HG03095 (cell line): Measurements from ENCODE around the gene KCND3.

Experiments used
- ATAC-seq: cut with Tn5 transposase; IDR thresholded peaks from one replicate; pipeline ENCODE4 v1.9.1; 2021; ENCODE audit warnings: moderate library complexity; ENCODE audit not compliant: unreplicated experiment

Gene KCND3

DNA sequence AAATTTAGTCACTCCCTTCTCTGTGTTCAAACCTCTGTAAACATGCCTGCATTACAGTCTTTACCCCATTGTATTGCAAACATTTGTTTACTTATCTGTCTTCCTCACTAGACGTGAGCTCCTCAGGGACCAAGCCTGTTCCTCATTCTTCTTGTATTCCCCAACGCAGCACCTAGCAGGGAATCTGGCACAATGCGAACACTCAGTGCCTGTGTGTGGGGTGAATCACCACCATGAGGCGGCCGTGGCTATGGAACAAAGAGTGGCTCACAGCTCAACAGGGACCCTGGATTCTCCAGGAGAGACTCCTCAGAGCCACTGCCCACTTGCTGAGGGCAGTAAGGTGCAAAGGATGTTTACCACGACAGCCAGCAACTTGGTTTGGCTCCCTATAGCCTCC is 137.9 kb downstream of the KCND3 start:
- ATAC-seq: no peak

DNA sequence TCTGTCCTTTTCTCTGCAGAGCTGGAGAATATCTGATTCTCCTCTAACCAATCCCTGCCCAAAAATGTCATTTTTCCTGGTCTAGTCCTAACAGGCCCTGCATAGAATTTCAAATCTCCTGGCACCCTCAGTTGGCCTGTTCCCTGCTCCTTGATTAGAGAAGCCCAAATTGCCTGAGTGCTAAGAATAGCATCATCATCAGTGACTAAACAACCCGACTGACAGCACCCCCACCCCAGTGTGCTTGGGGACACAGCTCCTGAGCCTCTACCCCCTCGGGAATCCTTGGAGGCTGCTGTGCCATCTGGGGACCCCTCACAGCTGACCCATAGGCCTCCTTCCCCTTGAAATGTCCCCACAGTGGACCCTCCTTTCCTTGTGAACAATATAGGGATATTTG is 139.4 kb downstream of the KCND3 start:
- ATAC-seq: no peak

DNA sequence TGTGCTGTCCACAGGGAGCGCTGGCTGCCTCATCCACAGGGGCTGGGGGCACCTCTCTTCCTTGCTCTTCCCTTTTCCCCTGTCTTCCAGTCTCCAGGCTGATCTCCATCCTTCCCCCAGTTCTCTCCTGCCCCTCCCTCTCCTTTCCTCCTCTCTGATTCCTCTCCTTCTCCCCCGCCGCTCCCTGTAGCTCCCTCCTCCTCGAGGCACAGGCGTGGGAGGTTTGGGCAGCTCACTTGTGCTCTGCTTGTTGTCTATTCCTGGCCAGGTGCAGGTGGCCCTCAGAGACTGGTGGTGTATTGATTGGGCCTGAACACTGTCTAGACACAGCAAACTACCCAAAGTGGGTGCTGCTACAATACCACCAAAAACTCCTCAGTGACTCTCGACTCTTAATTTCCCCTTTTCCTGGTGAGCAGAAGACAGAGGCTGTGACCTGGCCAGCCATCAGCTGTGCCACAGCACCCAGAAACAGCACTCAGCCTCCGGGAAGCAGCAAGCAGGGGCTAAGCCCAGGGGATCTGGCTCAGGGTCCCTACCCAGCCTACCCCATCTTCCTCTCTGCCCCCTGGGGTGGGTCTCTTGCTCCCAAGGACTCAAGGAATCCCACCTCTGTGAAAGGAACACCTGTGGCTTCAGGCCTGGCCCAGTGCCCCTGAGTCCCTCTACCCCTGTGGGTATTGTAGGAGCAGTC is 140.5 kb downstream of the KCND3 start:
- no peak for ATAC-seq

DNA sequence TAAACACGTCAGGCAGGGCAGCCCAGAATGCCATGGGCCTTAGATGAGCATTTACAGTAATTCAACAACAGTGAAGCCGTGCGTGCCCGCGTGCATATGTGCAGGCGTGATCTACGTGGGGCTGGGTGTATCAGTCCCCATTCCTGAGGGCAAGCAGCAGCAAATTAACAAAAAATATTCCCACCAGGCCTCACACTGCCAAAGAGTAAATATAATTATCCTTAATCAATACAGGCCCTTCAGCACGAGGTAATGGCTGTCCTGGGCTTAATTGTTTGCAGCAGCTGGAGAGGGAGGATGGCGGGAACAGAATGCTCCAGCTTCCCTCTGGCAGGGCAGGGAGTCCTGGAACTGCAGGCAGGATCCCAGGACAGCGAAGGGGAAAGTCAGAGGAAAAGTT is 142.0 kb downstream of the KCND3 start:
- ATAC-seq: no peak

DNA sequence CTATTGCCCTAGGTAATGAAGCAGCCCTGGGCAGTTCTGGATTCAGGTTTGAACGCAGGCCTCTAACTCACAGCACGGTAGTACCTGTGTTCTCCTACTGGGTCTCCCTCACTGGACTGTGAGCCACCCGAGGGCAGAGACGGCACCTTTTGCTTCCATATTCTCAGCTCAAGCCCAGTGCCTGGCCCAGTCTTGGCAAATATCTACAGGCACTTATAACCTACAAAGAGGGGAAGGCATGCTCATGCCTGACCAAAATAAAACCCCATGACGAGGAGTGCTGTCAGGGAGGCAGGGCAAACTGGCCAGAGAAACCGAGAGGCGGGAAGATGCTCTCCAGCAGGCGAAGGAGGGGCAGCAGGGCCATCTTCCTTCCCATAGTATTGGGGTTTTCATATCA is 142.6 kb downstream of the KCND3 start:
- no peak for ATAC-seq

DNA sequence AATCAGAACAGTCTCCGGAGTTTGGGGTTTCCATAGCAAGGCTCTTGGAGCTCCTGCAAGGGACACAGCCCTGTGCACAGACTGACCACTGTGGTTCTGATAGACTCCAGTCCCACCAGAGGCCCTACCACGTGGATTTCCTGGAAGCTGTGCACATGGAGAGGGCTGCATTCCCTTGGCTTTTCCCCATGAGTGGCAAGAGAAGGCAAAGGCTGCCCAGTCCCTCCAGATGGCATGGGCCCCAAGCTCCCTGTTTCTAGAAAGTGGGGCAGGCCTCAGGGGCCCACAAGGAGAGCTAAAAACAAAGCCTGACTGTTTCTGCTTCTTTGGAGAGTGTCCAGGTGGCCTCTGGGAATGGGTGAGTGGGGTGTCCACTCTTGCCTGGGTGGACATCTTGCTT is 146.3 kb downstream of the KCND3 start:
- ATAC-seq: no peak

DNA sequence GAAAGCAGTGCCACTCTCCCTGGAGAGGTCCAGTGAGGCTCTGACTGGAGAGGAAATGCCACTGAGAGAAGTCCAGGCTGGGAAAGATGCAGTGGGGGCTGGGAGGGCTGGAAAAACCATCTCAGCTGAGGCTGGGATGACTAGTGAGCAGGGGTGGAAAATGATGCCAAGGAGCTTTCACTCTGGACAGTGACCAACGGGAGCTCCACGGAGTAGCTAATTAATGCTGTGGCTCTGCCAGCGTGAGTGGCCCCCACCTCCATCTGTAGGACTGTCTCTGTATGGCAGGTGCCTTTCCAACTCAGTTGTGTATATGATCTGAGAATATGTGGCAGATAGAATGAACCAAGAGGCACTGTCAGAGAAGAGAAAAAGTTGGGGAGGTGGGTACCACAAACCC is 147.1 kb downstream of the KCND3 start:
- ATAC-seq: no peak

DNA sequence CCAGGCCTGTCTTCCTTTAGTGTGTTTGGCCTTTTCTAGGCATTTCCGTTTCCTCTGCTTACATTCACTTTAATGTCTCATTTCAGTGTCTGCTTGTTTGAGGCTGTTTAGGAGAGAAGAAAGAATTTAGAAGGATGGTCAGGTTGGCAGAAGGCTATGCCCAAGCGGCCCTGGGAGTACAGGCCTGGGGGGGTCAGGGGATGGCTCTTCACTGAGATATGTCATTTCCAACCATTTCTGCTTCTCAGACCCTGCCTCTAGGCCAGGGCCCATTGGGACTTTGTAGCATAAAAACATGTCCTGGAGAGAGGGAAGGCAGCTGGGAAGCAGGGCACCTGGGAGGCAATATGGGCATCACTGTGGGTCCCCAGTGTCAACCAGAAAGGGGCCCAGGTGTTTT is 147.7 kb downstream of the KCND3 start:
- ATAC-seq: no peak

DNA sequence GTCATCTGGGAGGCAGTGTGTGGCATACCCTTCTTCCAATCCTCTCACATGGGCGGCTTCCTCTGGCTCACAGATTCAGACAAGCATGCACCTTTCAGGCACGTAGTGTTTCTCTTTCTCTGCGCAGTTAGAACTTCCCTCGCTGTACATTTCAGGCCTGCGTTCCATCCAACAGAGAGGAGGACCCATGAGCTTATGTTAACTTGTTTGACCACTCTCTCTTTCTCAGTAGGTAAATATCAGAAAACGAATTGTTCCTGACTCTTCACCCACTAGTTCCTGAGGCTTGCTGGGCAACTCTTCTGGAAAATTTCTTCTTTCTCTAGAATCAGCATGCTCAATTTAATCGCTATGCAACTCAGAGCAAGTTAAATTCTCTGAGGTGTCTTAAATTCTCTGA is 148.3 kb downstream of the KCND3 start:
- ATAC-seq: no peak

DNA sequence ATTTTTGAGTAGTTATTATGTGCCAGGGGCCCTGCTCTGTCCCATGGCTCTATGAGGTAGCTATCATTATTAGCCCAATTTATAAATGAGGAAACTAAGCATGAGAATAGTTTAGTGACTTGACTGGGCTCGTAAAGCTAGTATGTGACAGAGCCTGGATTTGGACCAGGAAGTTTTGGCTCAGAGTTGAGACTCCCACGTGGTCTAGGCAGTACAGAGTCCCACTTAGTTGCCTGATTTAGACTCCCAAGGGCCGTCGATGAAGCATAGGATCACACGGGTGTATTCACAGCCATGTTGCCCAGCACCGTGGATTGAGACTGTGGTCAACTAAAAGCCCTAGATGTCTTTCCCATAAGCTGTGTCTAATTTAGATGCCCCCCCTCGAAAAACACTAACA is 152.1 kb downstream of the KCND3 start:
- ATAC-seq: no peak

DNA sequence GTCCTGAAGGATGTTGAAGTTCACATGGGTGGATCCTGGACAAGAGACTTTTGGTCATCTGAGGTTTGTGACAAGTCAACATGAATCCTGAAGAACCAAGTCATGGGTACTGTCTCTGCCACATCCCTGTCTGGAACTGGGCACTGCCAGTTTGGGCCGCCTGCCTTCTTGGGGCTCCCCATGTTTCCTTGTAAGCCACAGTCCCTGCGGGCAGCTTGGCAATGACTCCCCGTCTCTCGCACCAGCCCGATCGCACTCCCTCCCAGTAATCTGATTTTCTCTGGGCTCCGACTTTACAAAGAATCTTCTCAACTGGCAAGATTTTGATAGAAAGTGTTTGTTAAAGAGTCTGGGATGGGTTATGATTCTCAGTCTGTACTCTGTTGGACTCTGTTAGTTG is 153.4 kb downstream of the KCND3 start:
- ATAC-seq: no peak

DNA sequence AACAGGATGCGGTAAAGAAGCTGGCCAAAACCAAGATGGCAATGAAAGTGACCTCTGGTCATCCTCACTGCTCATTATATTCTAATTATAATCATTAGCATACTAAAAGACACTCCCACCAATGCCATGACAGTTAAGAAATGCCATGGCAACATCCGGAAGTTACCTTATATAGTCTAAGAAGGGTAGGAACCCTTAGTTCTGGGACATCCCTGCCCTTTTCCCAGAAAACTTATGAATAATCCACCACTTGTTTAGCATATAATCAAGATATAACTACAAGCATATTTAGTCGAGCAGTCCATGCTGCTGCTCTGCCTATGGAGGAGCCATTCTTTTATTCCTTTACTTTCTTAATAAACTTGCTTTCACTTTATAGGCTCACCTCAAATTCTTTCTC is 154.0 kb downstream of the KCND3 start:
- ATAC-seq: no peak

DNA sequence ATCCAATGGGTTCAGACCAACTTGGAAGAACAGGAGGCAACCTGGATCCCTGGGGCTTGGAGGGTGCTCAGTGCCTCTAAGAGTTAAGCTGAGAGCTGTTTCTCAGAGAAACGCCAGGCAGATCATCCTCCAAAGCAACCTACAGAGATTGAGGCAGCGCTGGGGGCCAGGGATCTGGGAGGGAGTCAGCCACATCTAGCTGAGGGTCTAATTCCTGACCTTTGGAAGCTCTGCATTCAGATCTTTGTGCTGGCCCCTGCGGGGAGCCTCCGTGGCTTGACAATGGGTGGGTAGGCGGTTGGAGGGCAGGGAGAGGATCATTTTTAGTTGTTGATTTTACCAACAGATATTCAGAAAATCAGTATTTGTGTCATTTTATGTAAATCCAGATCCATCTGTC is 154.5 kb downstream of the KCND3 start:
- no peak for ATAC-seq

DNA sequence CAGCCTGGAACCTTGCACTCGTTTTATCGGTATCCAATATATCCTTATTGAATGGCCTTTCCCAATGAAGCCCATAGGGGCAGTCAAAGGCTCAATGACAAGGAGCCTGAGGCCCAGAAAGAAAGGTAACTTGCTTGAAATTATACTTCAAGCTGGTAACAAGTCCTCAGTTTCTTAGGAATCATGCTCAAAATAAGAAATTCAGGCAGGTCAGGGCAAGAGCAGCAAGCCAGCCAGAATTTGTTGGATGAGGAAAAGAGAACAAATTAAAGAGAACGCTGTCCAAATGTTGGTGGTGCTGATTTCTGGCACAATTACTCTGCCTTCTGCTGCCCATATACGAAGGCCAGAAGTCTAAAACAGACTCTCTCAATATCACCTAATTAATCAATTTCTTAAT is 156.1 kb downstream of the KCND3 start:
- no peak for ATAC-seq

DNA sequence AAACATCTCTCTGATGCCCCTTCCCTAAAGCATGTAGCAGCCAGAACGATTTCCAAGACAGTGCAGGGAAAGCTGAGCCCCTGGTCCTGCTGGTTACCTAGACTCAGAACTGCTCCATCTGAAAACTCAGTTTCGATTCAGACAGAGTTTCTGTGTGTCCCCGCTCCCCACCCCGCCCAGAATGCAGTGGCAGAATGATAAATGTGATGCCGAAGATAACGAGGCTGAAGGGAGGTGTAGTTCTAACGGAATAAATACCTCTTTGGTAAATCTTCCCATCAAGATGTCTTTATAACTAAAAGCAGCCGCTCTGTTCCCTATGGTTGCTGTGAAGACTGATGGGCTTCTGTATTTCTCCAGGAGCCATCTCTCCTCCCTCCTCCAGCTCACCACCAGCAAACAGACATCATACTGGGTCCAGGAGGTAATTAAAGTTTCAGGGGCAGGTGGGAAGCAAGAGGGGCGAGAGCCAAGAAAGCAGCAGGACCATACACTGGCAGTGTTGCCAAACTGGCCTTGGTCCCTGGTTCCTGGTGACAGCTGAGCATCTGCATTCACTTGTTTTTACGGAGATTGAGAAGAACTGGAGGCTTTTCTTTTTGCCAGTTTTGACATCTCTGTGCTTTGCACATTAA is 156.8 kb downstream of the KCND3 start:
- ATAC-seq: no peak

DNA sequence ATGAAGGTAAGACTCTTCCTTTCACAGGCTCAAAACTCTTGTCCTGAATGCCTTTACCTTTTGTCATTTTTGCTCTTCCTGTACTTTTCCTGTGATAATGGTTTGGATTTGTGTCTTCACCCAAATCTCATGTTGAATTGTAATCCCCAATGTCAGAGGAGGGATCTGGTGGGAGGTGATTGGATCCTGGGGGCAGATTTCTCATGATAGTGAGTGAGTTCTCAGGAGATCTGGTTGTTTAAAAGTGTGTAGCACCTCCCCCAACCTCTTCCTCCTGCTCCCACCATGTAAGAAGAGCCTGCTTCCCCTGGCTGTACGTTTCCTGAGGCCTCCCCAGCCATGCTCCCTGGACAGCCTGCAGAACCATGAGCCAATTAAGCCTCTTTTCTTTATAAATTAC is 158.3 kb downstream of the KCND3 start:
- ATAC-seq: no peak

DNA sequence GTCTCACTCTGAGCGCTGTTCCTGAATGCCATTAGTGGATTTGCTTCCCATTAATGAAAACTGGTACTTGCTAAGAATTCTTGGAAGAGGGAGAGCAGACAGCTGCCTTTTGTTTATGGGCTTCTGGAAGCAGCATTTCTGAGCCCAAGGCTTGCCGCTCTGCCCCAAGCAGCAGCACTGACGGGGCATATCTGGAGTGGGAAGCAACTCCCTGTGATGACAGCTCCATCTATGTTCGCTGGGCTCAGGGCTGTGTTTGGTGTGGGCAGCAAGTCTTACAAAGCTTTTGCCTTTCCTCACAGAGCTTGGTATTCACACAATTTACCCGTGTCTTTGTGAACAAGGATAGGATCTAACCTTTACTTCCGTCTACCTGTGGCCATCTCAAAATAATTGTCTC is 161.5 kb downstream of the KCND3 start:
- ATAC-seq: no peak

DNA sequence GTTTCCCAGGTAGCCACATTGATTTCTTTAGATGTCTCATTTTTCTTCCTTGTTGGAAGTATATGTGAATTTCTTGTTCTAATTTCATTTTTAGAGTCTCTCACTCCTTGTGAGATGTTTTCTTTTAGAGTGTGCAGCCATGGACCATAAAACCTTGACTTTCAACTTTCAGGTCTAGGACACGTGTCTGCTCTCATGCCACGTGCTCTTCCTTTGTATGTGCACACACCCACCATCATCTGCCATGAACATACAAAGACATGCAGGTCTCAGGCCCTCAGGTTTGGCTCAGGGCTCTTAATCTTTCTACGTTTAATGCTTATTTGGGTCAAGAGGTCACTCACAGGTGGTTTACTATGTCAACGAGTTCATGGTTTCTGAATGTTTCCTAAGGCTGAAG is 163.2 kb downstream of the KCND3 start:
- no peak for ATAC-seq

DNA sequence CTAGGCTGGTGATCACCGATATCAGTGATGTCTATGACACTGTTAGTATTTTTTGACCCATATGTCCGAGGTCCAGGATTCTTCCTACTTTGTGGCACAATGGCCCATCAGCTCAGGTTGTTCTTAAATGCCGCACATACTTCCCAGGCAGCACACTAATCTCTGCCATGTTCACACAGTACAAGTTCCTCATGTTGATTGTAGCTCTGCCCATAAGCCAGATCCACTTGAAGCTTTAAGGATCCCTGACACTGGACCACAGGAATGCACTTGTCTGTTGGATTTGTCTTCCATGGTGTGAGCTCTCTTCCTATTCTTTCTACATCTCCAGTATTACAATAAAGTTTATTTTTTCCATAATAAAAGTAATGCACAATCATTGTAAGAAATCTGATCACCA is 164.3 kb downstream of the KCND3 start:
- ATAC-seq: no peak

DNA sequence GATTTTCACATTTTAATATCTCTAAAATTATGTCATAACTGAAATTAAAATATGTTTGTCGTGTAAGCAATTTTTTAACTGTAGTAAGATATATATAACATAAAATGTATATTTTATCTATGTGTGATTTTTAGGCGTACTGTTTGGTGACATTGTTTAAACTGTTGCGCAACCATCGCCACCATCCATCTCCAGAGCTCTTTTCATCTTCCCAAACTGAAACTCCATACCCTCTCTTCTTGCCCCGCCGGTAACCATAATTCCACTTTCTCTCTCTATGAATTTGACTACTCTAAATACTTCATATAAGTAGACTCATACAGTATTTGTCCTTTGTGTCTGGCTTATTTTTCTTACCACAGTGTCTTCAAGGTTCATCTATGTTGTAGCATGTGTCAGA is 167.3 kb downstream of the KCND3 start:
- ATAC-seq: no peak

DNA sequence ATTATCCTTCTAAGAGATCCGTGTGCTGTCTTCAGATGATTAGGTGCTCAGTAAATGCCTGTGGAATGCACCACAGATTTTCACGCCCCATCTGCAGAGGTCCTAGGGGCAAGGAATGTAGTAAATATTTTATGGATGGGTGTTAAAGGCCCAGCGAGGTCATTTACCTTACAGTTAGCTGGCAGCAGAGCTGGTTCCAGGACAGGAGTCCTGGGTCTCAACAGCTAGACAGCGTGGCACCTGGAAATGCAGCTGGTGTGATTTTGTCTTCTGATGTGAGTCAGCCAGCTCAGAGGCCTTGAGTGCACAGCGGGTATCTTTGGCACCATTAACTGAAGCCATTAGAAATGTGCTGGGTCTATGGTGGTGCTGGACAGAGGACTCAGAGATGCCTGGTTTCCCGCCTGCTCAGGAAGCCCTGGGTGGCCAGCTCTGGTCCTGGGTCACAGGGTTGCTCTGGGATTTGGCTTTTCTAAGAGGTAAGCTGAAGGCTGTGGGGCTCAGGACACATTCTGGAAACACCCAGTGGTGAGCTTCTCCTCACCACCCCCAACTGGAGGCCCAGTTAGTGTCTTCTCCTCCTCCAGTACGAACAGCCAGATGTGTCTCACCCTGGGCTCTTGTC is 168.2 kb downstream of the KCND3 start:
- no peak for ATAC-seq

DNA sequence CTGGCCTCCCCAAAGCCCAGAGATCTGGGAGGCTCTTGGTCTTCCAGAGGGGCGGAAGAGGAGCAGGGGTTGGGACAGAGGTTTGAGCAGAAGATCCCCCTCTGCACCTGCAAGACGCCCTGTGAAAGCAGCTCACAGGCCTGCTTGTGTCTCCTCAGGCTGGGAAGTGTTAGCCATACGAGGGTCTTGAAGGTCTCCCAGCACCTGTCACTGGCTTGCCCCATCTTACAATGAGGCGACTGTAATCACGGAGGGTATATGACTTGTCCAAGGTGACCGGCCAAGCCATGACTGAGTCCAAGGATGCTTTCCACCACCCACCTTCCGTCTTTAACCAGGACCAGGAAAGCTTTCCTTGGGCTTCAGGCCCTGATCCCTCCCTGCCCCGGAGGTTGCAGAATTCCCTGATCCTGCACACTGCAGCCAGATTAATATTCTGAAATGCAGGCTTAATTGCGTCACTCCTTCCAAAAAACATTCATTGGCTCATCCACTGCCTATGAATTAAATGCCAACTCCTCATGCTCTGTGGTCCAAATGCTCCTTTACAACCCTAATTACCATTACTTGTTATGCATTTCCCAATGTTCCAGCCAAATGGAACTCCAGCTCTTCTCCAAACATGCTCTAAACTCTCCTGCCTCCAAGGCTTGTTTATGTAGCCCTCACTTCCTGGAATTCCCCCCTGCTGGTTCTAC is 169.8 kb downstream of the KCND3 start:
- no peak for ATAC-seq
